ENCODE results near the gene CDC123.
"Not testable (repeated sequence)": the region's sequence is repeated elsewhere in the genome, so short reads cannot be mapped to it uniquely, and the experiment has no call there.

The CDC123 gene

GRCh38 chr10:12160664-12161063 is 35.3 kb upstream of the CDC123 start:
- TF ChIP-seq CTCF (IDR thresholded peaks at IDR 0.05; ENCODE audit: low read depth, low read length) = no peak
- no peak overlapping the region for H3K4me3 ChIP-seq (ENCODE audit: low read depth, low read length)
- DNase-seq (ENCODE audit: low read depth, low spot score) = no peak
- in situ Hi-C loops (cut with HindIII; ENCODE audit: low sequenced_read_pairs) = no loop called here

GRCh38 chr10:12162927-12163326 is 33.1 kb upstream of the CDC123 start:
- no peak for TF ChIP-seq CTCF (IDR thresholded peaks at IDR 0.05; ENCODE audit: low read depth, low read length)
- in situ Hi-C loops (cut with HindIII; ENCODE audit: low sequenced_read_pairs) = no loop called here
- H3K4me3 ChIP-seq (ENCODE audit: low read depth, low read length) = no peak overlapping the region
- no peak for DNase-seq (ENCODE audit: low read depth, low spot score)

GRCh38 chr10:12164085-12164484 is 31.9 kb upstream of the CDC123 start:
- DNase-seq (ENCODE audit: low read depth, low spot score) = no peak
- no peak for TF ChIP-seq CTCF (IDR thresholded peaks at IDR 0.05; ENCODE audit: low read depth, low read length)
- in situ Hi-C loops (cut with HindIII; ENCODE audit: low sequenced_read_pairs) = no loop called here
- H3K4me3 ChIP-seq (ENCODE audit: low read depth, low read length) = no peak overlapping the region

- no peak for DNase-seq (ENCODE audit: low read depth, low spot score)
- in situ Hi-C loops (cut with HindIII; ENCODE audit: low sequenced_read_pairs) = no loop called here
- H3K4me3 ChIP-seq (ENCODE audit: low read depth, low read length) = no peak overlapping the region
- TF ChIP-seq CTCF (IDR thresholded peaks at IDR 0.05; ENCODE audit: low read depth, low read length) = no peak
Observed at GRCh38 chr10:12165036-12165435, 31.0 kb upstream of the CDC123 start.

- no peak for DNase-seq (ENCODE audit: low read depth, low spot score)
- no peak for TF ChIP-seq CTCF (IDR thresholded peaks at IDR 0.05; ENCODE audit: low read depth, low read length)
- H3K4me3 ChIP-seq (ENCODE audit: low read depth, low read length) = no peak overlapping the region
- in situ Hi-C loops (cut with HindIII; ENCODE audit: low sequenced_read_pairs) = no loop called here
Observed at GRCh38 chr10:12165999-12166775, 29.8 kb upstream of the CDC123 start.

- DNase-seq (ENCODE audit: low read depth, low spot score); in situ Hi-C loops (cut with HindIII; ENCODE audit: low sequenced_read_pairs); H3K4me3 ChIP-seq (ENCODE audit: low read depth, low read length): not testable (repeated sequence)
Observed at GRCh38 chr10:12171512-12171911, 24.5 kb upstream of the CDC123 start.

- no peak overlapping the region for H3K4me3 ChIP-seq (ENCODE audit: low read depth, low read length)
- peak; percentile 48 for DNase-seq (ENCODE audit: low read depth, low spot score)
- in situ Hi-C loops (cut with HindIII; ENCODE audit: low sequenced_read_pairs) = no loop called here
- TF ChIP-seq CTCF (IDR thresholded peaks at IDR 0.05; ENCODE audit: low read depth, low read length) = no peak
Observed at GRCh38 chr10:12177642-12178041, 18.3 kb upstream of the CDC123 start.
